ENCODE results near the gene ARL15.

Gene ARL15

GRCh38 chr5:54206580-54207229 lies 103.7 kb downstream of the ARL15 start:
- in situ Hi-C loops (cut with HindIII; ENCODE audit: low sequenced_read_pairs) = no loop called here
- no peak for TF ChIP-seq CTCF (IDR thresholded peaks at IDR 0.05; ENCODE audit: low read depth, low read length, missing control alignments)
- H3K4me3 ChIP-seq (ENCODE audit: low read depth, low read length) = no peak overlapping the region
- no peak for DNase-seq (ENCODE audit: low read depth)

- DNase-seq (ENCODE audit: low read depth) = no peak
- H3K4me3 ChIP-seq (ENCODE audit: low read depth, low read length) = no peak overlapping the region
- in situ Hi-C loops (cut with HindIII; ENCODE audit: low sequenced_read_pairs) = no loop called here
- TF ChIP-seq CTCF (IDR thresholded peaks at IDR 0.05; ENCODE audit: low read depth, low read length, missing control alignments) = no peak
These were observed 104.5 kb downstream of the ARL15 start for GRCh38 chr5:54205918-54206317.

- in situ Hi-C loops (cut with HindIII; ENCODE audit: low sequenced_read_pairs) = no loop called here
- no peak overlapping the region for H3K4me3 ChIP-seq (ENCODE audit: low read depth, low read length)
These were observed 104.9 kb downstream of the ARL15 start for GRCh38 chr5:54205453-54205852.

GRCh38 chr5:54197018-54197417 lies 113.4 kb downstream of the ARL15 start:
- no peak for DNase-seq (ENCODE audit: low read depth)
- no peak for TF ChIP-seq CTCF (IDR thresholded peaks at IDR 0.05; ENCODE audit: low read depth, low read length, missing control alignments)
- in situ Hi-C loops (cut with HindIII; ENCODE audit: low sequenced_read_pairs) = no loop called here
- H3K4me3 ChIP-seq (ENCODE audit: low read depth, low read length) = no peak overlapping the region

More at GRCh38 chr5:54205453-54205852, 104.9 kb downstream of the ARL15 start:
- no peak for DNase-seq (ENCODE audit: low read depth)
- TF ChIP-seq CTCF (IDR thresholded peaks at IDR 0.05; ENCODE audit: low read depth, low read length, missing control alignments) = no peak

GRCh38 chr5:54195701-54196100 lies 114.7 kb downstream of the ARL15 start:
- no peak overlapping the region for H3K4me3 ChIP-seq (ENCODE audit: low read depth, low read length)
- no peak for DNase-seq (ENCODE audit: low read depth)
- TF ChIP-seq CTCF (IDR thresholded peaks at IDR 0.05; ENCODE audit: low read depth, low read length, missing control alignments) = no peak
- in situ Hi-C loops (cut with HindIII; ENCODE audit: low sequenced_read_pairs) = no loop called here

- no peak for DNase-seq (ENCODE audit: low read depth)
- TF ChIP-seq CTCF (IDR thresholded peaks at IDR 0.05; ENCODE audit: low read depth, low read length, missing control alignments) = no peak
- H3K4me3 ChIP-seq (ENCODE audit: low read depth, low read length) = no peak overlapping the region
- in situ Hi-C loops (cut with HindIII; ENCODE audit: low sequenced_read_pairs) = no loop called here
These were observed 116.1 kb downstream of the ARL15 start for GRCh38 chr5:54194318-54194717.

Measured in astrocyte of the cerebellum (primary cell).